A549 (cell line): ENCODE results near the gene STXBP6. TPM values are rescaled to one million over a fixed set of nuclear protein-coding genes. Genes with fewer than 3 reads are reported as not detected.

Source experiments
- ATAC-seq, 2 experiments: fragments of 200-7000 bp in 1 of 2; fragments of >200 bp in 1 of 2; cut with Nextera tagmentation in 1 of 2; cut with Tn5 transposase in 1 of 2; 3 replicates each; pipeline versions ENCODE4 v1.8.0 to v1.9.1; 2018 to 2020; ENCODE audit warnings: mild to moderate bottlenecking in 1 of 2, moderate library complexity in 1 of 2
- CTCF ChIA-PET: fragments of 300-600 bp; sonication (Branson Sonifier 250); formaldehyde crosslinking; extraction: SDS; loops from one replicate; lab custom pipeline; 2021; ENCODE audit warnings: antibody characterized with exemption, inconsistent platforms; lab: Yijun Ruan, JAX
- POLR2A ChIA-PET: fragments of 350-600 bp; formaldehyde crosslinking; extraction: SDS; loops from one replicate; lab custom pipeline; 2021; ENCODE audit warnings: antibody characterized with exemption, inconsistent platforms; lab: Yijun Ruan, JAX
- DNase-seq, 2 experiments: peaks; one replicate each; pipeline versions ENCODE4 v3.0.0 to v3.0.0-alpha.2; 2011 to 2016; ENCODE audit warnings: low read depth in 1 of 2, low spot score in 1 of 2
- FAIRE-seq: peaks from 2 replicates; lab custom pipeline; 2011; peaks lifted over from hg19 to GRCh38; lab: Jason Lieb, UNC
- H3K27ac ChIP-seq, 2 experiments: fragments of >200 bp; sonication (Bioruptor Twin); formaldehyde crosslinking; 3 replicates each; pipeline ENCODE4 v1.5.1; 2016 to 2017
- H3K4me1 ChIP-seq: fragments of >200 bp; sonication (Bioruptor Twin); formaldehyde crosslinking; 3 replicates; pipeline ENCODE4 v1.6.1; 2016
- H3K4me2 ChIP-seq: fragments of >200 bp; sonication (Bioruptor Twin); formaldehyde crosslinking; 3 replicates; pipeline ENCODE4 v1.6.1; 2016
- H3K4me3 ChIP-seq: fragments of >200 bp; sonication (Bioruptor Twin); formaldehyde crosslinking; 3 replicates; pipeline ENCODE4 v1.5.1; 2016
- H3K9me3 ChIP-seq: fragments of >200 bp; sonication (Bioruptor Twin); formaldehyde crosslinking; 3 replicates; pipeline ENCODE4 v1.6.1; 2016
- ATOH8 ChIP-seq: fragments of 250-450 bp; sonication (Bioruptor Pico); IDR thresholded peaks from 2 replicates; pipeline ENCODE4 v1.5.0; 2020; ENCODE audit warnings: low read depth, mild to moderate bottlenecking, moderate library complexity
- BCL3 ChIP-seq: fragments of >200 bp; sonication (Bioruptor Twin); formaldehyde crosslinking; IDR thresholded peaks from 3 replicates; pipeline ENCODE4 v1.6.1; 2016
- CTCF ChIP-seq: fragments of >200 bp; sonication (Bioruptor Twin); formaldehyde crosslinking; IDR thresholded peaks from 3 replicates; pipeline ENCODE4 v1.5.1; 2016
- EHF ChIP-seq: fragments of 250-450 bp; sonication (Bioruptor Pico); IDR thresholded peaks from 2 replicates; pipeline ENCODE4 v1.5.0; 2020; ENCODE audit warnings: mild to moderate bottlenecking
- ELK1 ChIP-seq: fragments of 150-350 bp; IDR thresholded peaks from 2 replicates; pipeline ENCODE4 v1.6.1; 2014; ENCODE audit warnings: low read depth, mild to moderate bottlenecking, low read length
- ESRRA ChIP-seq: fragments of 150-350 bp; IDR thresholded peaks from 2 replicates; pipeline ENCODE4 v1.6.1; 2014; ENCODE audit warnings: mild to moderate bottlenecking, low read length, borderline replicate concordance
- FOSB ChIP-seq: fragments of 250-450 bp; sonication (Bioruptor Pico); IDR thresholded peaks from 2 replicates; pipeline ENCODE4 v1.5.0; 2020; ENCODE audit warnings: mild to moderate bottlenecking, moderate library complexity
- FOXS1 ChIP-seq: fragments of 250-450 bp; sonication (Bioruptor Pico); IDR thresholded peaks from 2 replicates; pipeline ENCODE4 v1.5.0; 2020; ENCODE audit warnings: mild to moderate bottlenecking, moderate library complexity
- HDAC2 ChIP-seq: fragments of 200-600 bp; sonication (generic); IDR thresholded peaks from 2 replicates; pipeline ENCODE4 v1.6.1; 2016
- HEYL ChIP-seq: fragments of 250-450 bp; sonication (Bioruptor Pico); IDR thresholded peaks from 2 replicates; pipeline ENCODE4 v1.8.0; 2021; ENCODE audit warnings: mild to moderate bottlenecking, moderate library complexity
- NR3C1 ChIP-seq: fragments of >200 bp; sonication (Bioruptor Twin); formaldehyde crosslinking; IDR thresholded peaks from 3 replicates; pipeline ENCODE4 v1.6.1; 2017
- PBX3 ChIP-seq: IDR thresholded peaks from 2 replicates; pipeline ENCODE4 v1.6.1; 2012
- RAD21 ChIP-seq, 2 experiments: fragments of >200 bp in 1 of 2; sonication (Bioruptor Twin) in 1 of 2; formaldehyde crosslinking in 1 of 2; IDR thresholded peaks in 1 of 2; conservative IDR thresholded peaks in 1 of 2; 2 replicates in 1 of 2; 3 replicates in 1 of 2; pipeline ENCODE4 v1.6.1; 2012 to 2018; ENCODE audit warnings: inconsistent platforms in 1 of 2
- RARB ChIP-seq: fragments of 250-450 bp; sonication (Bioruptor Pico); IDR thresholded peaks from 2 replicates; pipeline ENCODE4 v1.8.0; 2021; ENCODE audit warnings: mild to moderate bottlenecking, moderate library complexity
- RCOR1 ChIP-seq: fragments of 150-350 bp; IDR thresholded peaks from 2 replicates; pipeline ENCODE4 v1.6.1; 2014; ENCODE audit warnings: antibody characterized with exemption, low read length, low read depth
- REST ChIP-seq: fragments of 200-600 bp; sonication (generic); IDR thresholded peaks from 2 replicates; pipeline ENCODE4 v1.6.1; 2016; ENCODE audit warnings: antibody characterized with exemption, mild to moderate bottlenecking, moderate library complexity
- SMC3 ChIP-seq: fragments of >200 bp; sonication (Bioruptor Twin); formaldehyde crosslinking; IDR thresholded peaks from 3 replicates; pipeline ENCODE4 v1.6.1; 2018; ENCODE audit warnings: inconsistent platforms
- WGBS: methylation state at CpG from one replicate; pipeline ENCODE4 v1.1.6; 2017; ENCODE audit errors: missing lambda C conversion rate; 5-methylcytosine and 5-hydroxymethylcytosine counted together
- polyA plus RNA-seq, 4 experiments: library from polyadenylated mRNA; depleted of rRNA in 3 of 4; stranded (reverse); fragments of >200 nt; fragmentation: RNase III in 1 of 4; extraction: RNeasy Plus Mini Kit Qiagen cat#74134 plus additional on column Dnase treatment in 1 of 4; gene quantifications; 2 replicates in 3 of 4; 3 replicates in 1 of 4; pipeline ENCODE4 v1.2.3, GENCODE V29; 2011 to 2017

The STXBP6 gene
- polyA plus RNA-seq, 2 of the 4 experiments (the other 2 are of a cell fraction), result 1.7 to 6.3 TPM

- TF ChIP-seq PBX3, result no peak
Observed at GRCh38 chr14:24870949-24871701, 178.8 kb downstream of the STXBP6 start (continued).

- no peak for ATAC-seq
Observed at GRCh38 chr14:24868389-24868788, 181.6 kb downstream of the STXBP6 start.

GRCh38 chr14:24866067-24866639, 183.8 kb downstream of the STXBP6 start:
- DNase-seq, result no peak

More at GRCh38 chr14:24868389-24868788, 181.6 kb downstream of the STXBP6 start:
- H3K4me1 ChIP-seq, result no peaks in the 10 kb centered on the region
- no peaks in the 10 kb centered on the region for H3K9me3 ChIP-seq
- 80% methylated on average over 2 of the region's 2 CpGs for WGBS
- no peak overlapping the region for H3K4me3 ChIP-seq
- DNase-seq (no peak), FAIRE-seq (no peak)
- no peak overlapping the region for H3K27ac ChIP-seq
- no peak for TF ChIP-seq HEYL
- TF ChIP-seq ATOH8 (CRISPR knock-in tag), result no peak
- TF ChIP-seq HDAC2, result no peak
- no peak for TF ChIP-seq EHF
- TF ChIP-seq RCOR1, result no peak
- TF ChIP-seq RARB (CRISPR knock-in tag), result no peak
- TF ChIP-seq CTCF, result no peak
- no peak for TF ChIP-seq FOXS1 (CRISPR knock-in tag)
- ChIA-PET CTCF (no interaction called here), POLR2A (no interaction called here)
- H3K4me2 ChIP-seq, result no peak overlapping the region

More at GRCh38 chr14:24866067-24866639, 183.8 kb downstream of the STXBP6 start:
- Histone ChIP-seq H3K4me2 (no peak overlapping the region), H3K9me3 (no peaks in the 10 kb centered on the region), H3K27ac (no peak overlapping the region), H3K4me1 (peaks cover 7% of the 10 kb centered on the region; the same call in 2 of the 3 replicates), H3K4me3 (no peak overlapping the region)
- ATAC-seq (no peak), FAIRE-seq (no peak)
- ChIA-PET CTCF (no interaction called here), POLR2A (no interaction called here)
- WGBS, result 57% methylated on average over 1 of the region's 1 CpG
- no peak for TF ChIP-seq FOSB (CRISPR knock-in tag)
- no peak for TF ChIP-seq BCL3
- TF ChIP-seq ATOH8 (CRISPR knock-in tag), result no peak
- no peak for TF ChIP-seq REST
- TF ChIP-seq ELK1, result no peak
- no peak for TF ChIP-seq SMC3
- TF ChIP-seq NR3C1, result no peak
- TF ChIP-seq PBX3, result no peak
- no peak for TF ChIP-seq ESRRA
- no peak for TF ChIP-seq RAD21 (conservative IDR thresholded peaks at IDR 0.05 in 1 of 2, IDR thresholded peaks at IDR 0.05 in 1 of 2)
- TF ChIP-seq, all 56 proteins: peak for 0
